OCI-LY1 (cell line): ENCODE data around the gene PRKCA.

ENCODE experiments used
- H2AFZ ChIP-seq: fragments of 200-600 bp; sonication (generic), shearing (Covaris generic); 2 replicates; pipeline ENCODE4 v1.6.0; 2014; ENCODE audit warnings: antibody characterized with exemption, mild to moderate bottlenecking, low read length
- H3F3A ChIP-seq: fragments of 200-600 bp; sonication (generic), shearing (Covaris generic); 2 replicates; pipeline ENCODE4 v1.6.0; 2014; ENCODE audit warnings: mild to moderate bottlenecking, antibody characterized with exemption, low read length, moderate library complexity; ENCODE audit not compliant: insufficient read depth
- H3K27ac ChIP-seq: fragments of 200-600 bp; sonication (generic); 2 replicates; pipeline ENCODE4 v1.5.1; 2014; ENCODE audit warnings: low read length, mixed run types, mild to moderate bottlenecking, low read depth; ENCODE audit not compliant: poor library complexity, severe bottlenecking
- H3K27me3 ChIP-seq: fragments of 200-600 bp; sonication (generic); 2 replicates; pipeline ENCODE4 v1.6.0; 2014; ENCODE audit warnings: antibody characterized with exemption, mild to moderate bottlenecking, low read length, moderate library complexity; ENCODE audit not compliant: insufficient read depth
- H3K36me3 ChIP-seq: fragments of 200-600 bp; sonication (generic); 2 replicates; pipeline ENCODE4 v1.6.1; 2014; ENCODE audit warnings: mild to moderate bottlenecking, antibody characterized with exemption, low read length, moderate library complexity, mixed read lengths; ENCODE audit not compliant: insufficient read depth
- H3K4me1 ChIP-seq: fragments of 200-600 bp; sonication (generic); 2 replicates; pipeline ENCODE4 v1.5.1; 2014; ENCODE audit warnings: mild to moderate bottlenecking, low read length, moderate library complexity; ENCODE audit not compliant: insufficient read depth, severe bottlenecking
- H3K4me2 ChIP-seq: fragments of 200-600 bp; sonication (generic), shearing (Covaris generic); 2 replicates; pipeline ENCODE4 v1.6.1; 2014; ENCODE audit warnings: low read length
- H3K4me3 ChIP-seq: fragments of 200-600 bp; sonication (generic); 2 replicates; pipeline ENCODE4 v1.5.1; 2014; ENCODE audit warnings: low read length, low read depth, mild to moderate bottlenecking, mixed read lengths; ENCODE audit not compliant: poor library complexity, severe bottlenecking
- H3K79me2 ChIP-seq: fragments of 200-600 bp; shearing (Covaris generic); 2 replicates; pipeline ENCODE4 v1.6.1; 2016; ENCODE audit warnings: mixed run types, low read length, mixed read lengths; ENCODE audit not compliant: insufficient read depth
- H3K9ac ChIP-seq: fragments of 200-600 bp; sonication (generic), shearing (Covaris generic); 2 replicates; pipeline ENCODE4 v1.6.1; 2014; ENCODE audit warnings: mild to moderate bottlenecking, low read length, mixed read lengths
- H3K9me2 ChIP-seq: fragments of 200-600 bp; sonication (generic), shearing (Covaris generic); 2 replicates; pipeline ENCODE4 v1.6.1; 2014; ENCODE audit warnings: low read depth, mild to moderate bottlenecking, low read length, mixed read lengths
- H3K9me3 ChIP-seq: fragments of 200-600 bp; shearing (Covaris generic); 2 replicates; pipeline ENCODE4 v1.6.1; 2014; ENCODE audit warnings: low read length, mixed read lengths
- H4K20me1 ChIP-seq: fragments of 200-600 bp; sonication (generic), shearing (Covaris generic); 2 replicates; pipeline ENCODE4 v1.6.0; 2016; ENCODE audit warnings: mild to moderate bottlenecking, low read length; ENCODE audit not compliant: insufficient read depth
- EZH2 ChIP-seq: fragments of 200-600 bp; sonication (generic), shearing (Covaris generic); IDR thresholded peaks from 2 replicates; pipeline ENCODE4 v1.8.0; 2017; ENCODE audit warnings: borderline replicate concordance, mixed run types, mild to moderate bottlenecking, antibody characterized with exemption, low read length, moderate library complexity, mixed read lengths
- TF ChIP-seq, protein P1 (sequence below): fragments of 200-600 bp; sonication (generic), shearing (Covaris generic); IDR thresholded peaks from 2 replicates; pipeline ENCODE4 v1.5.1; 2017; ENCODE audit warnings: mild to moderate bottlenecking, antibody characterized with exemption, low read length, moderate library complexity, mixed read lengths

The PRKCA gene

DNA sequence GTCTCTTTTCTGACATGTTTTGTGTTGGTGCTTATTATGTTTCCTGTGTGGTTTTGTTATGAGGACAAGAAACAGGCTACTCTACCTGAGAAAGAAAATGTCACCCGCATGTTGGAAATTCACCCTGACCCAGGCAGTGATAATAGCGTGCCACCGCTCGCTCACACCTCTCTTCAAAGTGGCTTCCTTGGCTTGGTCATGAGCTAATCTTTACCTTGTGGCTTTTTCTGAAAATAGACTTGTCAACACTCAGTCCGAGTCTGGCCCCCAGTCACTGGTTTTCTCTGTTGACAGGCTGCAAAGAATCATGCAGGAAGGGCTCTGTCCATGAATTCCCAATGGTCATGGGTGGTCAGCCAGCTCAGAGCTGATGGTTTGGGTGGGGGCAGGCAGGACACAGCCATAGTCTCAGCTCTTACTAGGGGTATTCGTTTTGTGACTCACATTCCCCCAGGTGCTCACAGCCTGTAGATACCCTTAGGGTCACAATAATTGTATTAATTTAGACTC lies 411.2 kb downstream of the PRKCA start:
- Histone ChIP-seq H3K4me3 (no peak overlapping the region), H3K27me3 (no peaks in the 10 kb centered on the region), H3K27ac (peak overlapping the region; percentile 94), H2AFZ (no peak overlapping the region), H3K9me2 (no peaks in the 10 kb centered on the region), H3K9me3 (no peaks in the 10 kb centered on the region), H3K4me1 (peaks cover 77% of the 10 kb centered on the region), H4K20me1 (no peaks in the 10 kb centered on the region), H3K79me2 (no peaks in the 10 kb centered on the region), H3K9ac (peak overlapping the region; percentile 32; the same call in 1 of the 2 replicates), H3F3A (no peaks in the 10 kb centered on the region; the same call in 1 of the 2 replicates), H3K4me2 (peak overlapping the region; percentile 36; the same call in 1 of the 2 replicates), H3K36me3 (no peaks in the 10 kb centered on the region)
- no peak for TF ChIP-seq EZH2
- TF ChIP-seq, protein P1, sequence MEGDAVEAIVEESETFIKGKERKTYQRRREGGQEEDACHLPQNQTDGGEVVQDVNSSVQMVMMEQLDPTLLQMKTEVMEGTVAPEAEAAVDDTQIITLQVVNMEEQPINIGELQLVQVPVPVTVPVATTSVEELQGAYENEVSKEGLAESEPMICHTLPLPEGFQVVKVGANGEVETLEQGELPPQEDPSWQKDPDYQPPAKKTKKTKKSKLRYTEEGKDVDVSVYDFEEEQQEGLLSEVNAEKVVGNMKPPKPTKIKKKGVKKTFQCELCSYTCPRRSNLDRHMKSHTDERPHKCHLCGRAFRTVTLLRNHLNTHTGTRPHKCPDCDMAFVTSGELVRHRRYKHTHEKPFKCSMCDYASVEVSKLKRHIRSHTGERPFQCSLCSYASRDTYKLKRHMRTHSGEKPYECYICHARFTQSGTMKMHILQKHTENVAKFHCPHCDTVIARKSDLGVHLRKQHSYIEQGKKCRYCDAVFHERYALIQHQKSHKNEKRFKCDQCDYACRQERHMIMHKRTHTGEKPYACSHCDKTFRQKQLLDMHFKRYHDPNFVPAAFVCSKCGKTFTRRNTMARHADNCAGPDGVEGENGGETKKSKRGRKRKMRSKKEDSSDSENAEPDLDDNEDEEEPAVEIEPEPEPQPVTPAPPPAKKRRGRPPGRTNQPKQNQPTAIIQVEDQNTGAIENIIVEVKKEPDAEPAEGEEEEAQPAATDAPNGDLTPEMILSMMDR, result no peak

DNA sequence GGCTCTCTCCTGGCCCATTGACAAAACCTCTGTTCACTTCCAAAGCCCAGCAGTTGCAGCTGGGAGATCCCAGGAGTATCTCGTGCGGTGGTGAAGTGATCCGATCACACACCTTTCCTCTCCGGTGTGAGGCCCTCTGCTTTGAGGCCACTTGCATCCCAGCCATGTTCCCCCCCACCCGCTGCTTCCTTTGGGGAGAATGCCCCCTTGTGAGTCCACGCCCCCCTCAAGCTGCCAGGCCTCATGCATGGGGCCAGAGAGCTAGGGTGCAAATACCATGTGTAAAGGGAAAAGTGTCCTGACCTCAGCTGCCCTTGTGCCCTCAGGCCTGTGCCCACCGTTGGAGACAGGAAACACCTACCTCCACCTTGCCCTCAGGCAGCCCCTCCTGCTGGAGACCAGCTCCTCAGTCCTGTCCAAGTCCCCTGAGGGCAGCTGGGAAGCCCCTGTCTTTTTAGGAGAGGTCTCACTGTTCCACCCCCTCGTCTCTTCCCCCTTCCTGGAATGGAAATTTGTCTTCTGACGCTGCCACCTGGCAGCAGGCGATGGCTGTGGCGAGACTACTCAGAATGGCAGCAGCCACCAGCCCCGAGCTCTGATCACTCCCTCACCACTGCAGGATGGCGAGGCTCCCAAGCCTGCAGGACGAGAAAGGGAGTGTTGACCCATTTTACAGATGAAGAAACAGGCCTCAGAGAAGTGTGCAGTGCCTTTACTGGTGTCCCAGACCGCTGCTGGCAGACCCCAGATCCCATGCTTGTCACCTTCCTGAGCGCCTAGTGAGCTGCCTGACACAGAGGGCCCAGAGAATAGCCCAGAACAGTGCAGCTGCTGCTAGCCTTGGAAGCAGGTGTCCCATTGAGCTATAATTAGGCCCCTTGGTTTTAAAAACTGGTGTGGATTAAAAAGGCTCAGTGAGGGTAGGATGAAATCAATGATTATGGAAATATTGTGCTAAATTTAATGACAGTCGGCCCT lies 411.9 kb downstream of the PRKCA start:
- H3K27ac ChIP-seq, result peak overlapping the region; percentile 94
- peak overlapping the region; percentile 32; the same call in 1 of the 2 replicates for H3K9ac ChIP-seq
- H3K9me3 ChIP-seq, result no peaks in the 10 kb centered on the region
- no peaks in the 10 kb centered on the region for H3K27me3 ChIP-seq
- no peak overlapping the region for H3K4me3 ChIP-seq
- H3K9me2 ChIP-seq, result no peaks in the 10 kb centered on the region
- peaks cover 77% of the 10 kb centered on the region for H3K4me1 ChIP-seq
- no peak overlapping the region for H2AFZ ChIP-seq
- no peaks in the 10 kb centered on the region for H4K20me1 ChIP-seq
- H3K4me2 ChIP-seq, result peak overlapping the region; percentile 36; the same call in 1 of the 2 replicates
- H3F3A ChIP-seq, result no peaks in the 10 kb centered on the region; the same call in 1 of the 2 replicates
- H3K79me2 ChIP-seq, result no peaks in the 10 kb centered on the region
- no peak for TF ChIP-seq EZH2
- TF ChIP-seq, protein P1, result no peak
- no peaks in the 10 kb centered on the region for H3K36me3 ChIP-seq

DNA sequence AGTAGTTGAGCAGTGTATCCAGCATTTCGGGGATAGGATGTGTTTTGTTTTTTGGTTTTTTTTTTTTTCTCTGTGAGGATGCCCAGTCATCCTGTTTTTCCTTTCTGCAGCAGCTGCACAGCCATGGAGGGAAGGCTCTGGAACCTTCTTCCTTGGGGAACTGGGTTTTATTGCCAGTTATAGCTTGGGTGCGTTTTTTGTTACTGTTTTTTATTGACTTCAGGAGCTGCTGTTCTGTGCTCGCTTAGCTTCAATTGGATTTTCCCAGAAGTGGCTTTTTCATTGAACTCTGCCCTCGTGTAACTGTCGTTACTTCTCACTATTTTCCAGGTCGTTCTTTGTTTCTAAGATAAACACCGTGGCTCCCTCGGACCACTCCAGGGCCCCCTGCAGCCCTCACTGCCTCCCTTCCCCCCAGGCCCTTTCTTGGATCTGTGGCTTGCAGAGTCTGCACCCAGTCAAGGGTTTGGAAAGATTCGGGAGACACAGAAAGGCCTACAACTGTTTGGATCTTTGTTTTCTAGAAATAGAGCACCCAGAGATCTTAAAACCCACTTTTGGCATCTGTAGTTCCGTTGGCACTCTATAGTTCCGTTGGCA lies 412.8 kb downstream of the PRKCA start:
- H3K36me3 ChIP-seq, result no peaks in the 10 kb centered on the region
- H3K4me3 ChIP-seq, result no peak overlapping the region
- H3K79me2 ChIP-seq, result no peaks in the 10 kb centered on the region
- peak overlapping the region; percentile 32; the same call in 1 of the 2 replicates for H3K9ac ChIP-seq
- no peaks in the 10 kb centered on the region; the same call in 1 of the 2 replicates for H3F3A ChIP-seq
- TF ChIP-seq, protein P1, result no peak
- TF ChIP-seq EZH2, result no peak
- peak overlapping the region; percentile 36; the same call in 1 of the 2 replicates for H3K4me2 ChIP-seq
- no peaks in the 10 kb centered on the region for H3K9me2 ChIP-seq
- H3K9me3 ChIP-seq, result no peaks in the 10 kb centered on the region
- H4K20me1 ChIP-seq, result no peaks in the 10 kb centered on the region
- peaks cover 73% of the 10 kb centered on the region for H3K4me1 ChIP-seq
- no peaks in the 10 kb centered on the region for H3K27me3 ChIP-seq
- H3K27ac ChIP-seq, result peak overlapping the region; percentile 94
- no peak overlapping the region for H2AFZ ChIP-seq
